OCI-LY3 (cell line): ENCODE results near the gene KCTD17.

Source experiments
- EZH2phosphoT487 ChIP-seq: fragments of 200-600 bp; shearing (Covaris generic); IDR thresholded peaks from 2 replicates; pipeline ENCODE4 v1.6.1; 2018; ENCODE audit warnings: antibody characterized with exemption, mixed run types, low read depth
- TF ChIP-seq, protein P1 (sequence below): fragments of 200-600, 300-600 bp; sonication (generic); IDR thresholded peaks from 2 replicates; pipeline ENCODE4 v1.5.1; 2014; ENCODE audit warnings: antibody characterized with exemption, low read length, low read depth

DNA sequence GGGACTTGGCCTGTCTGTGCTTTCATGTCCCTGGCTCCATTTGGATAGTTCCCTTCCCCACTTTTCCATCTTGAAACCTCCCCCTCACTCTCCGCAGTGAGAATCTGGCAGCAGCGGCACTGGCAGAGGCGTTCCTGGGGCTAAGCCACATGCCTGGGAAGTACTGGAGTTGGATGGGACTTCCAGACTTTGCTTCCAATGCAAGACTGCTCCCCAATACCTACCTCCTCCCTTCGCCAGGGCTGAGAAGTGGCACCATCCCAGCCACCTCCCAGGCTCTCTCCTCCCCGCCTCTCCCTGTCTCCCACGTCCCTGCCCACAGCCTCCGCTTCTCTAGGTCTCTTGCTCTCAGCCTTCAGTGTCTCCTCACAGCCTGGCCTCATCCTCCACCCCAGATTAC lies 48.9 kb upstream of the KCTD17 start:
- no peak for TF ChIP-seq EZH2phosphoT487
- TF ChIP-seq, protein P1, sequence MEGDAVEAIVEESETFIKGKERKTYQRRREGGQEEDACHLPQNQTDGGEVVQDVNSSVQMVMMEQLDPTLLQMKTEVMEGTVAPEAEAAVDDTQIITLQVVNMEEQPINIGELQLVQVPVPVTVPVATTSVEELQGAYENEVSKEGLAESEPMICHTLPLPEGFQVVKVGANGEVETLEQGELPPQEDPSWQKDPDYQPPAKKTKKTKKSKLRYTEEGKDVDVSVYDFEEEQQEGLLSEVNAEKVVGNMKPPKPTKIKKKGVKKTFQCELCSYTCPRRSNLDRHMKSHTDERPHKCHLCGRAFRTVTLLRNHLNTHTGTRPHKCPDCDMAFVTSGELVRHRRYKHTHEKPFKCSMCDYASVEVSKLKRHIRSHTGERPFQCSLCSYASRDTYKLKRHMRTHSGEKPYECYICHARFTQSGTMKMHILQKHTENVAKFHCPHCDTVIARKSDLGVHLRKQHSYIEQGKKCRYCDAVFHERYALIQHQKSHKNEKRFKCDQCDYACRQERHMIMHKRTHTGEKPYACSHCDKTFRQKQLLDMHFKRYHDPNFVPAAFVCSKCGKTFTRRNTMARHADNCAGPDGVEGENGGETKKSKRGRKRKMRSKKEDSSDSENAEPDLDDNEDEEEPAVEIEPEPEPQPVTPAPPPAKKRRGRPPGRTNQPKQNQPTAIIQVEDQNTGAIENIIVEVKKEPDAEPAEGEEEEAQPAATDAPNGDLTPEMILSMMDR: no peak
